SK-N-SH (cell line): ENCODE results near the gene RPGRIP1L.

Experiments
- CTCF ChIP-seq: fragments of 200-600 bp; sonication (generic); IDR thresholded peaks from 2 replicates; pipeline ENCODE4 v1.6.1; 2017; ENCODE audit warnings: antibody characterized with exemption, mild to moderate bottlenecking, moderate library complexity
- EZH2phosphoT487 ChIP-seq: fragments of 200-600 bp; sonication (generic); IDR thresholded peaks from 2 replicates; pipeline ENCODE4 v1.6.1; 2017; ENCODE audit warnings: low read depth, mixed run types, mild to moderate bottlenecking, antibody characterized with exemption, moderate library complexity, borderline replicate concordance
- FOXM1 ChIP-seq: IDR thresholded peaks from 2 replicates; pipeline ENCODE4 v1.4.0; 2012; ENCODE audit warnings: low read depth, mild to moderate bottlenecking
- POLR2AphosphoS5 ChIP-seq: IDR thresholded peaks from 2 replicates; pipeline ENCODE4 v1.6.1; 2012; ENCODE audit warnings: low read depth, low read length
- REST ChIP-seq: IDR thresholded peaks from 2 replicates; pipeline ENCODE4 v1.6.1; 2012; ENCODE audit warnings: mild to moderate bottlenecking, low read depth, low read length, moderate library complexity
- SIN3A ChIP-seq: IDR thresholded peaks from 2 replicates; pipeline ENCODE4 v1.6.1; 2012; ENCODE audit warnings: low read depth, mild to moderate bottlenecking, low read length, moderate library complexity, borderline replicate concordance
- SMC3 ChIP-seq: IDR thresholded peaks from 2 replicates; pipeline ENCODE4 v1.6.1; 2012; ENCODE audit warnings: low read depth, low read length, improper control_type of control experiment

- TF ChIP-seq CTCF (no peak), SMC3 (no peak), SIN3A (no peak), FOXM1 (no peak), POLR2AphosphoS5 (no peak), REST (no peak), EZH2phosphoT487 (no peak)
Observed at GRCh38 chr16:53737552-53737951, 33.9 kb upstream of the RPGRIP1L start.
